Activated T-cell treated with anti-CD3 and anti-CD28 coated beads for 48 hours (primary cell): ENCODE results near the gene CES4A.
"Not testable (repeated sequence)": the region's sequence is repeated elsewhere in the genome, so short reads cannot be mapped to it uniquely, and the experiment has no call there.

Experiments
- DNase-seq: peaks from one replicate; pipeline ENCODE4 v3.0.0-alpha.2; 2020; ENCODE audit warnings: low read depth

The CES4A gene

GRCh38 chr16:67022531-67023214 lies 34.3 kb downstream of the CES4A start:
- no peak for DNase-seq

GRCh38 chr16:67023689-67024088 lies 35.3 kb downstream of the CES4A start:
- no peak for DNase-seq

GRCh38 chr16:67024384-67025209 lies 36.2 kb downstream of the CES4A start:
- no peak for DNase-seq

- no peak for DNase-seq
These were observed 36.8 kb downstream of the CES4A start for GRCh38 chr16:67025210-67025550.

- no peak for DNase-seq
These were observed 38.2 kb downstream of the CES4A start for GRCh38 chr16:67026570-67026969.

- DNase-seq: no peak
These were observed 38.7 kb downstream of the CES4A start for GRCh38 chr16:67027046-67027445.

- no peak for DNase-seq
These were observed 39.8 kb downstream of the CES4A start for GRCh38 chr16:67028167-67028695.

GRCh38 chr16:67028696-67029253 lies 40.4 kb downstream of the CES4A start, which contains the start of gene CBFB:
TSS of gene CBFB (plus strand) at chr16:67029149. CDS start at chr16:67029408, 259 bp downstream.
- peak; percentile 93 for DNase-seq

GRCh38 chr16:67029254-67030096 lies 41.1 kb downstream of the CES4A start:
- DNase-seq: peak; percentile 54

- no peak for DNase-seq
These were observed 42.0 kb downstream of the CES4A start for GRCh38 chr16:67030221-67030962.

GRCh38 chr16:67034487-67034886 lies 46.1 kb downstream of the CES4A start:
- DNase-seq: no peak

- DNase-seq: no peak
These were observed 47.0 kb downstream of the CES4A start for GRCh38 chr16:67035364-67035763.

- no peak for DNase-seq
These were observed 47.9 kb downstream of the CES4A start for GRCh38 chr16:67036323-67036741.

GRCh38 chr16:67039260-67040020 lies 51.1 kb downstream of the CES4A start:
- no peak for DNase-seq

GRCh38 chr16:67040166-67040565 lies 51.8 kb downstream of the CES4A start:
- DNase-seq: no peak

GRCh38 chr16:67040906-67041305 lies 52.5 kb downstream of the CES4A start:
- no peak for DNase-seq

GRCh38 chr16:67041520-67041919 lies 53.1 kb downstream of the CES4A start:
- not testable (repeated sequence) for DNase-seq

- no peak for DNase-seq
These were observed 55.0 kb downstream of the CES4A start for GRCh38 chr16:67043420-67043819.

- DNase-seq: no peak
These were observed 62.4 kb downstream of the CES4A start for GRCh38 chr16:67050796-67051195.

- no peak for DNase-seq
These were observed 64.0 kb downstream of the CES4A start for GRCh38 chr16:67052399-67052798.
